Omental fat pad (tissue), 4 donors: Measurements from ENCODE around the gene ERCC6L2. TPM values are rescaled to one million over a fixed set of nuclear protein-coding genes. Genes with fewer than 3 reads are reported as not detected.

ENCODE experiments used
- ATAC-seq: fragments of 150-250 bp; one replicate; pipeline ENCODE4 v1.9.1; 2016; ENCODE audit warnings: mild to moderate bottlenecking, moderate library complexity; ENCODE audit not compliant: low FRiP score
- DNase-seq: peaks from one replicate; pipeline ENCODE4 v3.0.0-alpha.2; 2019; ENCODE audit warnings: low spot score
- CTCF ChIP-seq, 3 donors: fragments of 450-650 bp; IDR thresholded peaks; one replicate each; pipeline ENCODE4 v1.5.1; 2016 to 2017; ENCODE audit warnings: antibody characterized with exemption in 3 of 3, mild to moderate bottlenecking in 3 of 3, moderate library complexity in 2 of 3
- total RNA-seq, 4 donors: library from RNA; depleted of rRNA; stranded (reverse); fragments of >200 nt; gene quantifications; one replicate each; pipeline ENCODE4 v1.1.0, GENCODE V29; 2016

ERCC6L2 gene
- total RNA-seq, 4 donors from 2014 or later, result 48.9 to 84.6 (median 58.1) TPM

GRCh38 chr9:95981761-95982390, 106.4 kb downstream of the ERCC6L2 start:
- ATAC-seq, result no peak
- DNase-seq, result no peak
- TF ChIP-seq CTCF (IDR thresholded peaks at IDR 0.05), result no peak

- no peak for DNase-seq
- ATAC-seq, result no peak
- no peak for TF ChIP-seq CTCF (IDR thresholded peaks at IDR 0.05)
Measured at GRCh38 chr9:95985440-95986055, 110.1 kb downstream of the ERCC6L2 start.

GRCh38 chr9:95989297-95989696, 113.8 kb downstream of the ERCC6L2 start:
- no peak for TF ChIP-seq CTCF (IDR thresholded peaks at IDR 0.05)
- ATAC-seq (no peak), DNase-seq (no peak)

- no peak for ATAC-seq
- TF ChIP-seq CTCF (IDR thresholded peaks at IDR 0.05), result no peak
- no peak for DNase-seq
Measured at GRCh38 chr9:95991326-95991725, 115.8 kb downstream of the ERCC6L2 start.

GRCh38 chr9:95992536-95992935, 117.0 kb downstream of the ERCC6L2 start:
- no peak for DNase-seq
- ATAC-seq, result no peak
- TF ChIP-seq CTCF (IDR thresholded peaks at IDR 0.05), result no peak

GRCh38 chr9:95993337-95993736, 117.8 kb downstream of the ERCC6L2 start:
- no peak for TF ChIP-seq CTCF (IDR thresholded peaks at IDR 0.05)
- no peak for ATAC-seq

GRCh38 chr9:95999390-95999789, 123.9 kb downstream of the ERCC6L2 start:
- DNase-seq, result no peak
- no peak for ATAC-seq
- TF ChIP-seq CTCF (IDR thresholded peaks at IDR 0.05), result no peak

More at GRCh38 chr9:95993337-95993736, 117.8 kb downstream of the ERCC6L2 start:
- no peak for DNase-seq
